Stimulated activated CD8-positive, alpha-beta memory T cell treated with anti-CD3 and anti-CD28 coated beads, Interleukin-2, amount 100 ng/mL, for 48 hours (primary cell): ENCODE data around the gene HELT.
A peak's percentile ranks its signal among the peaks of the same experiment; 100 is the strongest.
"Not testable (repeated sequence)": the region's sequence is repeated elsewhere in the genome, so short reads cannot be mapped to it uniquely, and the experiment has no call there.

Experiments used
- DNase-seq, 2 donors: peaks; one replicate each; pipeline ENCODE4 v3.0.0-alpha.2; 2020; ENCODE audit warnings: low read depth in 2 of 2

HELT gene

GRCh38 chr4:185017964-185018772 lies at the start of gene HELT:
Gene HELT, plus strand, starts transcription at chr4:185018490. Its CDS starts 439 bp downstream, at chr4:185018929.
- DNase-seq, result no peak

- no peak for DNase-seq
These were observed 49.5 kb upstream of the HELT start for GRCh38 chr4:184968784-184969201.

GRCh38 chr4:184969610-184970009 lies 48.7 kb upstream of the HELT start:
- no peak for DNase-seq

- DNase-seq, result no peak
These were observed 45.3 kb upstream of the HELT start for GRCh38 chr4:184972991-184973390.

GRCh38 chr4:184976348-184976747 lies 41.9 kb upstream of the HELT start:
- not testable (repeated sequence) for DNase-seq

- DNase-seq, result no peak
These were observed 40.5 kb upstream of the HELT start for GRCh38 chr4:184977747-184978146.

- DNase-seq, result no peak
These were observed 40.1 kb upstream of the HELT start for GRCh38 chr4:184978211-184978610.

GRCh38 chr4:184979461-184980124 lies 38.7 kb upstream of the HELT start:
- no peak for DNase-seq

GRCh38 chr4:184980261-184980660 lies 38.0 kb upstream of the HELT start:
- no peak for DNase-seq

GRCh38 chr4:184983672-184984356 lies 34.5 kb upstream of the HELT start:
- DNase-seq, result peak; percentile 35 to 61

GRCh38 chr4:184987493-184988031 lies 30.7 kb upstream of the HELT start:
- DNase-seq, result no peak

- DNase-seq, result no peak
These were observed 29.7 kb upstream of the HELT start for GRCh38 chr4:184988611-184989010.

- DNase-seq, result not testable (repeated sequence)
These were observed 29.0 kb upstream of the HELT start for GRCh38 chr4:184989283-184989682.

- not testable (repeated sequence) for DNase-seq
These were observed 28.2 kb upstream of the HELT start for GRCh38 chr4:184990131-184990530.

- DNase-seq, result no peak
These were observed 26.4 kb upstream of the HELT start for GRCh38 chr4:184991860-184992259.

GRCh38 chr4:184992422-184992821 lies 25.9 kb upstream of the HELT start:
- DNase-seq, result no peak

- DNase-seq, result no peak
These were observed 25.0 kb upstream of the HELT start for GRCh38 chr4:184993247-184993646.

GRCh38 chr4:184994010-184994622 lies 24.2 kb upstream of the HELT start:
- no peak for DNase-seq

- DNase-seq, result no peak
These were observed 23.7 kb upstream of the HELT start for GRCh38 chr4:184994623-184995010.

- not testable (repeated sequence) for DNase-seq
These were observed 20.6 kb upstream of the HELT start for GRCh38 chr4:184997656-184998055.

GRCh38 chr4:185002784-185003183 lies 15.5 kb upstream of the HELT start:
- no peak for DNase-seq
